ENCODE results near the gene C1QTNF1. TPM values are rescaled to one million over a fixed set of nuclear protein-coding genes. Genes with fewer than 3 reads are reported as not detected.

The C1QTNF1 gene
- total and polyA plus RNA-seq, 9 of the 15 experiments (the other 6 are each of a cell fraction or from before 2014, with no cell fraction given): 0.09 TPM; not detected in 8

- TF ChIP-seq KLF10 (CRISPR knock-in tag; IDR thresholded peaks at IDR 0.05): no peak
- TF ChIP-seq EGR1 (conservative IDR thresholded peaks at IDR 0.05): peak; percentile 48; the same call in 1 of the 2 replicates
- peak; percentile 86 for TF ChIP-seq RB1 (IDR thresholded peaks at IDR 0.05; ENCODE audit: low read depth)
- peak in 1 of 2 experiments; percentile 83; a peak in 2 of 4 replicates for TF ChIP-seq MAZ (CRISPR knock-in tag; conservative IDR thresholded peaks at IDR 0.05 in 1 of 2, IDR thresholded peaks at IDR 0.05 in 1 of 2)
- TF ChIP-seq NFE2 (IDR thresholded peaks at IDR 0.05; ENCODE audit: low read depth): no peak
- TF ChIP-seq ESRRA (IDR thresholded peaks at IDR 0.05; ENCODE audit: borderline replicate concordance, low read depth): 0 out of 2 replicates have a peak, but pooled peaks have one; percentile 39
- TF ChIP-seq TCFL5 (CRISPR knock-in tag; conservative IDR thresholded peaks at IDR 0.05): no peak
- peak; percentile 38; the same call in 1 of the 2 replicates for TF ChIP-seq ETS1 (conservative IDR thresholded peaks at IDR 0.05; ENCODE audit: control insufficient read depth, low read depth, low read length)
- TF ChIP-seq PHF20 (IDR thresholded peaks at IDR 0.05; ENCODE audit: partially characterized antibody): no peak
- 0 out of 2 replicates have a peak, but pooled peaks have one; percentile 38 for TF ChIP-seq ZBTB33 (CRISPR knock-in tag; IDR thresholded peaks at IDR 0.05)
- TF ChIP-seq NONO (IDR thresholded peaks at IDR 0.05; ENCODE audit: low read depth in 2 of 2, low read length in 1 of 2): peak; percentile 75 to 92
- TF ChIP-seq ZNF766 (CRISPR knock-in tag; conservative IDR thresholded peaks at IDR 0.05): 0 out of 2 replicates have a peak, but pooled peaks have one; percentile 14
- TF ChIP-seq MEIS2 (IDR thresholded peaks at IDR 0.05; ENCODE audit: partially characterized antibody): peak; percentile 33
- TF ChIP-seq HDAC8 (tag; IDR thresholded peaks at IDR 0.05): 0 out of 2 replicates have a peak, but pooled peaks have one; percentile 14
- TF ChIP-seq TFAP4 (CRISPR knock-in tag; IDR thresholded peaks at IDR 0.05; ENCODE audit: borderline replicate concordance): 0 out of 2 replicates have a peak, but pooled peaks have one; percentile 8
- TF ChIP-seq CXXC5 (CRISPR knock-in tag; IDR thresholded peaks at IDR 0.05): peak; percentile 76
- TF ChIP-seq RBFOX2 (IDR thresholded peaks at IDR 0.05; ENCODE audit: low read depth, low read length): peak; percentile 94
- no peak for TF ChIP-seq NR4A1 (CRISPR knock-in tag; IDR thresholded peaks at IDR 0.05)
- 0 out of 2 replicates have a peak, but pooled peaks have one; percentile 53 for TF ChIP-seq NR4A1 (tag; IDR thresholded peaks at IDR 0.05)
- TF ChIP-seq GTF2A2 (tag; IDR thresholded peaks at IDR 0.05): peak; percentile 40; the same call in 1 of the 2 replicates
- TF ChIP-seq MYC (IDR thresholded peaks at IDR 0.05; ENCODE audit: low read depth, low read length): peak; percentile 45; the same call in 1 of the 2 replicates
- TF ChIP-seq MYC (CRISPR knock-in tag; IDR thresholded peaks at IDR 0.05; ENCODE audit: borderline replicate concordance, low read depth): no peak
- TF ChIP-seq HMGN3 (IDR thresholded peaks at IDR 0.05; ENCODE audit: borderline replicate concordance, extremely low read depth, insufficient read length, low read depth, low read length): peak; percentile 58
- no peak for TF ChIP-seq RFX1 (IDR thresholded peaks at IDR 0.05)
These were observed 50.9 kb downstream of the C1QTNF1 start, which contains the start of gene ENGASE (continued) for GRCh38 chr17:79074649-79075445.

Measured in K562 (cell line).